ENCODE measurements around the gene ZCCHC7. TPM values are rescaled to one million over a fixed set of nuclear protein-coding genes. Genes with fewer than 3 reads are reported as not detected.

Gene ZCCHC7
- total and polyA plus RNA-seq, 2 of the 8 experiments (the other 6 are each of a cell fraction or from before 2014, with no cell fraction given): 12.2 to 27.5 TPM

DNA sequence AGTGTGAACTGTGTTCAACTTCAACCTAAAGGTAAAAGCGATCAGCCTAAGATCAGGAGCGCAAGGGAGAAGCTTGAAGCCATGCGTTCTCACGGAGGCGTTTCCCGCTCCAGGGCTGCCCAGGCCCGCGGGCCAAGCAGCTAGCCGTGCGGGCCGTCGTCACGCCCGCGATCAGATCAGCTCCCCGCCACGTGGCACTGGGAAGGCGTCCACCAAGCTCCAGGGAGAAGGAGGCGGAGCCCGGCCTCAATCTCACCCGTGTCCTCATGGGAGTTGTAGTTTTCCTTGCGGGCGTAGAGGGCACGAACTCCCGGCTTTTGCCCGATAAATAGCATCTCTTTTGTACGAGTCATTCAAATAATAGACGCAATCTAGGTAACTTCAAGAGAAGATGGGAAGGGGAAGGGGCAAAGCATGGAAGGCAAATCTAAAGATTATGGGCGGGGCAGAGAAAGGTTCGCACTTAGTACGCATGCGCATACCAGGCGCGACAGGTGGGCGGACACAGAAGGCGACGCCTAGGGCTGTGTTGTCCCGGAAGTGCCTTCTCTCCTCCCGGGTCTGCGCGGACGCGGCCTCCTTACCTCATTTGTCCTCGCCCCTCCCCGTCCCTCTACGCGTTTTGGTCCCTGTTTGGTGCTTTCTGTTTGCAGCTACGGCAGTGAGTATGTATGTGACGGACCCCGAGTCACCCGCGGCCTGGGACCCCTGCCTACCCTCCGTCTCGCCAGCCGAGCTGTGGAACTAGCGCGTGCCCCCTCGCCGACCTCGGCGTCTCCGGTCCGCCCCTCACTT, 40.8 kb upstream of the ZCCHC7 start (continued):
- TF ChIP-seq CHD7 (IDR thresholded peaks at IDR 0.05; ENCODE audit: insufficient replicate concordance, low read length): no peak
- no peak for TF ChIP-seq MAFK (IDR thresholded peaks at IDR 0.05; ENCODE audit: low read depth, low read length)
- TF ChIP-seq CREB1 (IDR thresholded peaks at IDR 0.05): peak; percentile 89
- TF ChIP-seq KDM4A (IDR thresholded peaks at IDR 0.05; ENCODE audit: low read depth, low read length, severe bottlenecking): peak; percentile 100
- TF ChIP-seq KDM1A (IDR thresholded peaks at IDR 0.05; ENCODE audit: borderline replicate concordance, low read length): peak; percentile 80; the same call in 1 of the 2 replicates
- TF ChIP-seq RFX5 (IDR thresholded peaks at IDR 0.05; ENCODE audit: borderline replicate concordance, low read depth, low read length): no peak
- TF ChIP-seq RXRA (IDR thresholded peaks at IDR 0.05; ENCODE audit: insufficient read depth, low read depth, low read length): no peak
- no peak for TF ChIP-seq NRF1 (IDR thresholded peaks at IDR 0.05; ENCODE audit: low read depth, low read length)
- TF ChIP-seq SIN3A (conservative IDR thresholded peaks at IDR 0.05 in 1 of 2, IDR thresholded peaks at IDR 0.05 in 1 of 2; ENCODE audit: low read depth in 1 of 2, low read length in 2 of 2): peak; percentile 2 to 48; a peak in 2 of 4 replicates
- TF ChIP-seq EZH2 (IDR thresholded peaks at IDR 0.05; ENCODE audit: low read depth, low read length, severe bottlenecking): no peak
